ENCODE data around the gene YAE1.
A peak's percentile ranks its signal among the peaks of the same experiment; 100 is the strongest.
"Not testable (repeated sequence)": the region's sequence is repeated elsewhere in the genome, so short reads cannot be mapped to it uniquely, and the experiment has no call there.

Gene YAE1

GRCh38 chr7:39566023-39566921, at the start of gene YAE1:
Gene YAE1, plus strand, starts transcription at chr7:39566404. Its CDS starts 15 bp downstream, at chr7:39566419.
- peak; percentile 84 for DNase-seq (ENCODE audit: low spot score)

- no peak for DNase-seq (ENCODE audit: low spot score)
Observed at GRCh38 chr7:39516498-39516897, 49.7 kb upstream of the YAE1 start.

GRCh38 chr7:39517240-39517639, 49.0 kb upstream of the YAE1 start:
- DNase-seq (ENCODE audit: low spot score): no peak

- no peak for DNase-seq (ENCODE audit: low spot score)
Observed at GRCh38 chr7:39525926-39526325, 40.3 kb upstream of the YAE1 start.

GRCh38 chr7:39526666-39527065, 39.5 kb upstream of the YAE1 start:
- DNase-seq (ENCODE audit: low spot score): no peak

- DNase-seq (ENCODE audit: low spot score): no peak
Observed at GRCh38 chr7:39527296-39527695, 38.9 kb upstream of the YAE1 start.

- DNase-seq (ENCODE audit: low spot score): no peak
Observed at GRCh38 chr7:39527951-39528350, 38.3 kb upstream of the YAE1 start.

GRCh38 chr7:39528849-39529248, 37.4 kb upstream of the YAE1 start:
- no peak for DNase-seq (ENCODE audit: low spot score)

- DNase-seq (ENCODE audit: low spot score): no peak
Observed at GRCh38 chr7:39529582-39529981, 36.6 kb upstream of the YAE1 start.

GRCh38 chr7:39530971-39531370, 35.2 kb upstream of the YAE1 start:
- no peak for DNase-seq (ENCODE audit: low spot score)

- no peak for DNase-seq (ENCODE audit: low spot score)
Observed at GRCh38 chr7:39531818-39532217, 34.4 kb upstream of the YAE1 start.

- DNase-seq (ENCODE audit: low spot score): no peak
Observed at GRCh38 chr7:39532832-39533231, 33.4 kb upstream of the YAE1 start.

GRCh38 chr7:39534599-39534998, 31.6 kb upstream of the YAE1 start:
- no peak for DNase-seq (ENCODE audit: low spot score)

- DNase-seq (ENCODE audit: low spot score): no peak
Observed at GRCh38 chr7:39535064-39535463, 31.1 kb upstream of the YAE1 start.

GRCh38 chr7:39535720-39536119, 30.5 kb upstream of the YAE1 start:
- DNase-seq (ENCODE audit: low spot score): no peak

- no peak for DNase-seq (ENCODE audit: low spot score)
Observed at GRCh38 chr7:39536951-39537350, 29.3 kb upstream of the YAE1 start.

GRCh38 chr7:39539816-39540215, 26.4 kb upstream of the YAE1 start:
- DNase-seq (ENCODE audit: low spot score): no peak

- DNase-seq (ENCODE audit: low spot score): no peak
Observed at GRCh38 chr7:39540320-39540719, 25.9 kb upstream of the YAE1 start.

GRCh38 chr7:39541511-39541910, 24.7 kb upstream of the YAE1 start:
- DNase-seq (ENCODE audit: low spot score): no peak

- not testable (repeated sequence) for DNase-seq (ENCODE audit: low spot score)
Observed at GRCh38 chr7:39544774-39545173, 21.4 kb upstream of the YAE1 start.

- DNase-seq (ENCODE audit: low spot score): no peak
Observed at GRCh38 chr7:39547336-39547735, 18.9 kb upstream of the YAE1 start.

GRCh38 chr7:39550411-39550810, 15.8 kb upstream of the YAE1 start:
- DNase-seq (ENCODE audit: low spot score): no peak

GRCh38 chr7:39553436-39553835, 12.8 kb upstream of the YAE1 start:
- DNase-seq (ENCODE audit: low spot score): no peak

- no peak for DNase-seq (ENCODE audit: low spot score)
Observed at GRCh38 chr7:39554583-39555165, 11.5 kb upstream of the YAE1 start.

Measured in RKO (cell line).